Measurements from ENCODE around the gene RAB1B. TPM values are rescaled to one million over a fixed set of nuclear protein-coding genes. Genes with fewer than 3 reads are reported as not detected.
A peak's percentile ranks its signal among the peaks of the same experiment; 100 is the strongest.

Gene RAB1B
- total RNA-seq, 2 donors from 2014 or later = 122 to 126 TPM

DNA sequence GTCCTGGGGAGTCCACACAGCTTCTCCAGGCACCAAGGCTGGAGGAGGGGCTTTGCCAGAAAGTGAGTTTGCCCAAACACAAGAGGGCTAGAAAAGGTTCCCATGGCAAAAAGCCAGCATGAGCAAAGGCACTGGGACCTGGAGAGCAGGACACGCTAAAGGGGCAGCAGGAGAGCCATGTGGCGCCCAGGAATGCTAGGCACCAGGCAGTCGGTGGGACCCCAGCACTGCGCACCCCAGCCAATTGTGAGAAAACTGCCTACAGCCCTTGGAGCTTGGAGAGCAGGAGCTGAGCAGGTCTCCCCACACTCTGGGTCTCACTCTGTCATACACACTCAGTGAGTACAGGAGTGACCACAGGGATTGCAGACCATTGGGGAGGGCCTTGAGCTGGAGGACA is 5.2 kb upstream of the RAB1B start:
- Histone ChIP-seq H3K36me3 (ENCODE audit: control insufficient read depth, insufficient read depth, low read length) (peaks cover 54% of the 10 kb centered on the region), H3K27ac (ENCODE audit: low read depth, low read length) (no peak overlapping the region), H3K27me3 (ENCODE audit: control insufficient read depth, insufficient read depth, low read length, poor library complexity, severe bottlenecking) (no peaks in the 10 kb centered on the region), H3K4me3 (ENCODE audit: low read length) (no peak overlapping the region), H3K9me3 (ENCODE audit: control insufficient read depth, low read length) (no peaks in the 10 kb centered on the region), H3K4me1 (ENCODE audit: control insufficient read depth, insufficient read depth, low read length) (no peaks in the 10 kb centered on the region), H3K9ac (ENCODE audit: extremely low read depth, low read length, poor library complexity, severe bottlenecking) (no peak overlapping the region)
- 96 to 100% methylated on average over 3 to 4 of the region's 4 CpGs for WGBS, 2 experiments (ENCODE audit: insufficient coverage in 1 of 2, insufficient read length in 1 of 2)
- TF ChIP-seq CTCF (conservative IDR thresholded peaks at IDR 0.05) = no peak
- no peak for DNase-seq
- no peaks in the 10 kb centered on the region for H3K27me3 Mint-ChIP-seq (ENCODE audit: insufficient read depth)
- H3K36me3 Mint-ChIP-seq (ENCODE audit: low read depth) = peaks cover 47% of the 10 kb centered on the region
- peaks cover 8% of the 10 kb centered on the region for H3K4me1 Mint-ChIP-seq
- H3K4me3 Mint-ChIP-seq = no peak overlapping the region
- no peaks in the 10 kb centered on the region for H3K9me3 Mint-ChIP-seq
- no peak overlapping the region for H3K27ac Mint-ChIP-seq

- H3K4me3 ChIP-seq (ENCODE audit: low read length) = no peak overlapping the region
- peaks cover 8% of the 10 kb centered on the region for H3K4me1 Mint-ChIP-seq
- no peaks in the 10 kb centered on the region for H3K9me3 ChIP-seq (ENCODE audit: control insufficient read depth, low read length)
- H3K4me1 ChIP-seq (ENCODE audit: control insufficient read depth, insufficient read depth, low read length) = no peaks in the 10 kb centered on the region
- peaks cover 44% of the 10 kb centered on the region for H3K36me3 Mint-ChIP-seq (ENCODE audit: low read depth)
- peaks cover 54% of the 10 kb centered on the region for H3K36me3 ChIP-seq (ENCODE audit: control insufficient read depth, insufficient read depth, low read length)
- no peaks in the 10 kb centered on the region for H3K27me3 ChIP-seq (ENCODE audit: control insufficient read depth, insufficient read depth, low read length, poor library complexity, severe bottlenecking)
- no peak for DNase-seq
- no peak overlapping the region for H3K4me3 Mint-ChIP-seq
- TF ChIP-seq CTCF (conservative IDR thresholded peaks at IDR 0.05) = no peak
- no peak overlapping the region for H3K9ac ChIP-seq (ENCODE audit: extremely low read depth, low read length, poor library complexity, severe bottlenecking)
- no peak overlapping the region for H3K27ac Mint-ChIP-seq
- no peak overlapping the region for H3K27ac ChIP-seq (ENCODE audit: low read depth, low read length)
- H3K9me3 Mint-ChIP-seq = no peaks in the 10 kb centered on the region
- H3K27me3 Mint-ChIP-seq (ENCODE audit: insufficient read depth) = no peaks in the 10 kb centered on the region
- WGBS, 2 experiments (ENCODE audit: insufficient coverage in 1 of 2, insufficient read length in 1 of 2) = 95 to 96% methylated on average over 5 to 10 of the region's 10 CpGs
Measured at GRCh38 chr11:66263785-66264184, 4.7 kb upstream of the RAB1B start.

DNA sequence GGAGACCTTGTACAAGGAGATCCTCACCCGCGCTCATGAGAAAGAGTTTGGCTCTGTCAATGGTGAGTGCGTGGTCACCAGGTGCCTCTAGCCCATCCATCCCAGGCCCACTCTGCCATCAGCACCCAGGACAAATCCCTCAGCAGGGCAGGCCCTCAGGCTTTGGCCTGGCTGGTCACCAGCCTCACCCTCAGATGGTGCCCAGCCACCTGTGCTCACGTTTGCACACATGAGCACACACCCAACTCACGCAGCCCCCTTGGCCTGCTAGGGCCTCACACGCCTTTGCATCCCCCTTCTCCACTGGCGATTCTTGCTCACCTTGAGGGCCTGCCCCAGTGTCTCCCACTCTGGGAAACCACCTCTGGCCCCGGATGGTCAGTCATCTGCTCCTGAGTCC is 4.1 kb upstream of the RAB1B start:
- Mint-ChIP-seq H3K4me3 (no peak overlapping the region), H3K27me3 (ENCODE audit: insufficient read depth) (no peaks in the 10 kb centered on the region), H3K4me1 (peaks cover 10% of the 10 kb centered on the region), H3K9me3 (no peaks in the 10 kb centered on the region), H3K27ac (peak overlapping the region; percentile 48), H3K36me3 (ENCODE audit: low read depth) (peaks cover 38% of the 10 kb centered on the region)
- no peak for DNase-seq
- H3K27me3 ChIP-seq (ENCODE audit: control insufficient read depth, insufficient read depth, low read length, poor library complexity, severe bottlenecking) = no peaks in the 10 kb centered on the region
- TF ChIP-seq CTCF (conservative IDR thresholded peaks at IDR 0.05) = no peak
- H3K36me3 ChIP-seq (ENCODE audit: control insufficient read depth, insufficient read depth, low read length) = peaks cover 48% of the 10 kb centered on the region
- no peak overlapping the region for H3K27ac ChIP-seq (ENCODE audit: low read depth, low read length)
- no peaks in the 10 kb centered on the region for H3K9me3 ChIP-seq (ENCODE audit: control insufficient read depth, low read length)
- H3K9ac ChIP-seq (ENCODE audit: extremely low read depth, low read length, poor library complexity, severe bottlenecking) = no peak overlapping the region
- H3K4me1 ChIP-seq (ENCODE audit: control insufficient read depth, insufficient read depth, low read length) = no peaks in the 10 kb centered on the region
- no peak overlapping the region for H3K4me3 ChIP-seq (ENCODE audit: low read length)
- WGBS, 2 experiments (ENCODE audit: insufficient coverage in 1 of 2, insufficient read length in 1 of 2) = 89 to 97% methylated on average over 8 of the region's 8 CpGs
